Right renal cortex interstitium (tissue), 3 donors: ENCODE measurements around the gene DSPP. TPM values are rescaled to one million over a fixed set of nuclear protein-coding genes. Genes with fewer than 3 reads are reported as not detected.

Experiments used
- DNase-seq, 3 donors: peaks; one replicate each; pipeline ENCODE4 v3.0.0-alpha.2; 2013; ENCODE audit warnings: low read depth in 3 of 3, low spot score in 2 of 3
- polyA plus RNA-seq, 3 donors: library from polyadenylated mRNA; unstranded; fragments of 120-200 nt; gene quantifications; one replicate each; pipeline ENCODE4 v1.2.1, GENCODE V29; 2013; ENCODE audit not compliant: insufficient read length in 3 of 3

The DSPP gene
- polyA plus RNA-seq, 3 donors, result 0.03 TPM; not detected in 2

DNA sequence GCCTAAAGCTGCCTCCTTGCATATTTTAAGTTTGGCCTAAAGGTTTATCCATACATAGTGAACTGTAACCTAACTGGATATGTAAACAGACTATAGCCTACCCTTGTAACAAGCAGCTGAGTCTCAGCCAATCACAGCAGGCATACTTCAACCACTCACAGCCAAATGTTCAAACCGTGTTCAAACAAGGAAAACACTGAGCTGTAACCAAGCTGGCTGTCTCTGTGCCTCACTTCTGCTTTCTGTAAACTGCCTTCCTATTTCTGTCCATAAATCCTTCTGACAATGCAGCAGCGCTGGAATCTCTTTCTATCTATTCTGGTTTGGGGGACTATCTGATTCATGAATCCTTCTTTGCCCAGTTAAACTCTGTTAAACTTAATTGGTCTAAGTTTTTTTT lies 16.4 kb downstream of the DSPP start:
- DNase-seq, result no peak

DNA sequence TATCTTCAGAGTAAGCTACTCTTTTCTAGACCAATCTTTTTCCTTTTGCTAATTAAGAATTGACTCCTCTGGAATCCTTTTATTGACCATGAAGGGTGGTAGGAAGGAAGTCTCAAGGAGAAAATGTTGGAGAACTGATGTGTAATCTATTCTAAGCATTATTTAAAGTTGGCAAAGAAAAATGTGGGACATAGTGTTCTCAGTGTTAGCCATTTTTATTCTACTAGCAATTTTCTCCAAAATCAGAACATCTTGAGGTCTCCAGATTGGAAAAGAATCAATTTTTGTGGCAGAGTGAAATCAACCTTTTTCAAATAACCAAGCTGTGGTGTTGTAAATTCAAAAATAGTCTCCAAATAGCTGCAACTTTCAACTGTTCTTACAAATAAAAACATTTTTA lies 23.3 kb downstream of the DSPP start:
- DNase-seq, result no peak

DNA sequence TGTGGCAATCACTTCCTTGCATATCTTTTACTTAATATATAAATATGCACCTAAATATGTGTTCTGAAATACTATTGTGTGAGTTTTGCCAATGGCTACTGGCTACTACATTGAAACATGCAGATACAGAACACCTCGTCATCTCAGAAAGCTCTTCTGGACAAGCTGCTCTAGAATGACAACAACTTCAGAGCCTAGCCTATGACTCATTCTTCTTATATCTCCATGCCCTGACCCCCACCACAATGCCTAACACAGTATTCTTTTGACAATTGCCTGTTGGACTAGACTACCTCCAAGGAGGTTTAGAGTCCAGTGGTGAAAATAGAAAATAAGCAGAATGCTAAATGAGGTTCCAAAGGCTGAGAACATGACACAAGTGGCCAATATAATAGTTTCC lies 24.1 kb downstream of the DSPP start:
- DNase-seq, result no peak

DNA sequence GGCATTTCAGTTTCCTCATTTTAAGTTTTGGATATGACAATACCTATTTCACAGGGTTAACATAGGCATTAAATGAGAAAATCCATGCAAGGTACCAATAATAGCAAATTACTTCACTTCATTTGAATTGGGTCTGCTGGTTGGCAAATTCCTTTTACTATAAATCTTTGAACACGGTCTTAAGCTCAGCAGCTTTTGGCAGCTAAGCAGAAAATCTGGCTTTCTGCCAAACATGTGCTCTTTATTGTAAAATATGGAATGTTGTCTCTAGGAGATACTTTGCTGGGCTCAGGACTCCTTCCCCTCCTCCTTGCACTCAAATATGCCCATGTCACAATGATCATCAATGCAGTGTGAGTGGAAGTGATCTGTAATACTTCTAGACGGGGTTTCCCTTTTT lies 24.9 kb downstream of the DSPP start:
- DNase-seq, result peak in 2 of 3 donors; percentile 1 to 15

DNA sequence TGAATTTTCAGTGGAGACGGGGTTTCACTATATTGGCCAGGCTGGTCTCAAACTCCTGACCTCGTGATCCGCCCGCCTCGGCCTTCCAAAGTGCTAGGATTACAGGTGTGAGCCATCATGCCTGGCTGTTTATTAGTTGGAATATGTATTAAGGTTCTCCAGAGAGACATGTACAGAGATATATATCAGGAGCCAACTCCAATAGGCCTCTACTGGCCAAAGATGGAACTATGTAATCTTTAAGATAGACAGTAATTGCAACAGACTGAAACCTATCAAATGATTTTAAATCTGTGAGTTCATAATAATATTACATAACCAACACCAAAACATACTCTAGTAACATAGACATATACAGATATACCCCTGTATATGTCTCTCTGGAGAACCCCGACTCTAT lies 36.0 kb downstream of the DSPP start:
- no peak for DNase-seq

DNA sequence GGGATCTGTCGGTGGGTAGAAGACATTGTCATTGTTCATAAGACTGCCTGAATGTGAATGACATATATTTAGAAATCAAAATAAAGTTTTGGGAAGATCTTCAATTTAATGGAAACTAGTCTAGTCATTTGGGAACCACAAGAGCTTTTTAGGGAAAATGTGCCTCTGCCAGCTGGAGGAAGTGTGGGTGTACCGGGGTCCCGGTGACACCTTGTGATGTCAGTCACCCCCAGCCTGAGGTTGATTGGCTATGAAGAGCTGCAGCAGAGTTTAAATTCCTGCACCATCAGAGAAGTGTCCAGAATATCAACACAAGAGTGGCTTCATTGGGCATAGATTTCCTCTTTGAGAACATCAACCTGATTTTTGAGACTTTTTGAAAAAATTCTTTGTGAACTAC lies 41.7 kb downstream of the DSPP start, which contains the start of gene DMP1:
Gene DMP1 (plus strand): TSS at position 301 of the 400 bp plus-strand sequence. CDS start 6,213 bp downstream, outside the sequence.
- DNase-seq, result no peak

DNA sequence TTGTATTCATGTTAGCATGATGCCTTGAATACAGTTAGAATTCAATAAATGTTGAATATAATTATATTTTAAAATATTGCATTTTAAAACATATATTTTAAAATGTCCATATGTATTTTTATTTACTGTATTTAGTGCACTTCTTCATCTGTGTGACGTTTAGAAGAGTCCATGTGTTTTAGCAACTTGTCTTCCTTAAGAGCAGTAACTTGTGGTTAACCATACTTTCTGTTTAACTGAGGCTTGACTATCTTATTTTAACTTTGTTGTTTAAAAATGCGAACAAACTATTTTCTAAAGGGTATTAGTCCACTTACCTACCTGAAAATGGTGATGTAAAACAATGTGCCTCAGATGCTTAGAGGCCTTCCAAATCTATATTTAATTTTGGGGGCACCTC lies 42.6 kb downstream of the DSPP start:
- no peak for DNase-seq

DNA sequence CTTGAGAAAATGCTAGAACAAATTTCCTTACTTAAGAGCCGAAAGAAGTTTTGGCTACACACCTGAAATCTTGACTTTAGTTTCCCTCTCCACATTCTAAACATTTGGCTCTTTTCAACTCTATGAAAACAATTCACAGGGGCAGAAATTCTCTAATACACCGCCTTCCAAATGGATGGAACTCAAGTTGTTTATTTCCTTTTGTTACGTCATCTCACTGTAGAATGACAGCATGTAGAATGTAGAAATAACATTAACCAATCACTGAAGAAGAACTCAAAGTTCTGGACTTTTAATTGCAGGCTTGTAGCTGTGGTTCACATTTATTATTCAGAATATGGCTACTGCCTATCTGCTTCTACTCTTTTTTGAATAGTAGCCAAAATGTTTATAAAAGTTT lies 43.6 kb downstream of the DSPP start:
- DNase-seq, result no peak

GRCh38 chr4:87654487-87655044 lies 46.2 kb downstream of the DSPP start:
- DNase-seq, result no peak

DNA sequence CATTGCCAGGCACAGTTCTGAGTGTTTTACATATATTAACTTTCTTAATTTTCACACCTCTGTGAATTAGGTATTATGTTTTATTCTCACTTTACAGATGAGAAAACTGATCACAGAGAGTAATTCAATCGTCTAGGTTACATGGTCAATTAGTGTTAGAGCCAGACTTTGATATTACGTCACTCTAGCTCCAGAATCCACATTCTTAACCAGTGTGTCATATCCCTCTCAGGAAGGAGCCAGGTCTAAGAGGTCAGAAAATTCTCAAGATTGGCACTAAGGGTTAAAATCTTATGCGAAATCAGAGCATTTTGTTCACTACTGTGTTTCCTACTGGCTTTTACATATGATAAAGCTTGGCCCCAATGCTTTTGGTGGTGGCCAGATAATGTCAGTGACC lies 49.2 kb downstream of the DSPP start:
- DNase-seq, result no peak

GRCh38 chr4:87659247-87659931 lies 51.1 kb downstream of the DSPP start:
- DNase-seq, result no peak

GRCh38 chr4:87662871-87663270 lies 54.5 kb downstream of the DSPP start:
- DNase-seq, result no peak

Other genes starting within 250 kb of the DSPP start
- gene HSD17B11, start 217.3 kb upstream of the DSPP start, polyA plus RNA-seq, result 10 to 100 TPM; 57.9 to 71.2 (median 69.2) TPM
- 10 to 100 TPM; 76.5 to 79.7 (median 78.8) TPM for gene NUDT9, start 186.0 kb upstream of the DSPP start, polyA plus RNA-seq
- 10 to 100 TPM in 2 of 3 donors, 1 to 10 TPM in 1; 8.6 to 25.5 (median 11.6) TPM for gene SPARCL1, start 79.2 kb upstream of the DSPP start, polyA plus RNA-seq
- gene DMP1, start 41.8 kb downstream of the DSPP start, polyA plus RNA-seq, result not detected
- gene IBSP, start 191.0 kb downstream of the DSPP start, polyA plus RNA-seq, result not detected
- gene MEPE, start 224.4 kb downstream of the DSPP start, polyA plus RNA-seq, result not detected